DMS79 (cell line): ENCODE results near the gene FGFR1OP2.
"Not testable (repeated sequence)": the region's sequence is repeated elsewhere in the genome, so short reads cannot be mapped to it uniquely, and the experiment has no call there.

Experiments used
- DNase-seq: peaks from one replicate; lab custom pipeline; 2025; lab: John Stamatoyannopoulos, UW

The FGFR1OP2 gene

GRCh38 chr12:26941215-26941594 is 2.9 kb downstream of the FGFR1OP2 start:
- no peak for DNase-seq

GRCh38 chr12:26948309-26948708 is 10.0 kb downstream of the FGFR1OP2 start:
- no peak for DNase-seq

- DNase-seq = no peak
Measured at GRCh38 chr12:26953447-26953846, 15.2 kb downstream of the FGFR1OP2 start.

GRCh38 chr12:26954027-26954426 is 15.8 kb downstream of the FGFR1OP2 start:
- no peak for DNase-seq

GRCh38 chr12:26961391-26961790 is 23.1 kb downstream of the FGFR1OP2 start:
- DNase-seq = not testable (repeated sequence)

GRCh38 chr12:26961803-26962202 is 23.5 kb downstream of the FGFR1OP2 start:
- no peak for DNase-seq

GRCh38 chr12:26963413-26963812 is 25.1 kb downstream of the FGFR1OP2 start:
- DNase-seq = no peak

- no peak for DNase-seq
Measured at GRCh38 chr12:26966842-26967241, 28.6 kb downstream of the FGFR1OP2 start.

GRCh38 chr12:26970136-26970535 is 31.9 kb downstream of the FGFR1OP2 start:
- no peak for DNase-seq

GRCh38 chr12:26971963-26972362 is 33.7 kb downstream of the FGFR1OP2 start:
- DNase-seq = no peak

GRCh38 chr12:26976687-26977086 is 38.4 kb downstream of the FGFR1OP2 start:
- no peak for DNase-seq

- no peak for DNase-seq
Measured at GRCh38 chr12:26978801-26979200, 40.5 kb downstream of the FGFR1OP2 start.

GRCh38 chr12:26979733-26980132 is 41.5 kb downstream of the FGFR1OP2 start:
- no peak for DNase-seq

- DNase-seq = no peak
Measured at GRCh38 chr12:26982866-26983265, 44.6 kb downstream of the FGFR1OP2 start.

- DNase-seq = peak; percentile 49
Measured at GRCh38 chr12:26987634-26988424, 49.6 kb downstream of the FGFR1OP2 start.

GRCh38 chr12:26988703-26989102 is 50.4 kb downstream of the FGFR1OP2 start:
- DNase-seq = no peak

GRCh38 chr12:26989873-26990272 is 51.6 kb downstream of the FGFR1OP2 start:
- no peak for DNase-seq

- no peak for DNase-seq
Measured at GRCh38 chr12:26991826-26992225, 53.6 kb downstream of the FGFR1OP2 start.

GRCh38 chr12:26994109-26994508 is 55.8 kb downstream of the FGFR1OP2 start:
- DNase-seq = no peak

GRCh38 chr12:26995706-26996105 is 57.4 kb downstream of the FGFR1OP2 start:
- no peak for DNase-seq

GRCh38 chr12:26997003-26997402 is 58.7 kb downstream of the FGFR1OP2 start:
- no peak for DNase-seq

GRCh38 chr12:27000961-27001360 is 62.7 kb downstream of the FGFR1OP2 start:
- DNase-seq = no peak

- no peak for DNase-seq
Measured at GRCh38 chr12:27001663-27002062, 63.4 kb downstream of the FGFR1OP2 start.

- no peak for DNase-seq
Measured at GRCh38 chr12:27002141-27002540, 63.9 kb downstream of the FGFR1OP2 start.
